GM12874 (cell line): Measurements from ENCODE around the gene RIPPLY1.

ENCODE experiments used
- CTCF ChIP-seq: IDR thresholded peaks from 2 replicates; pipeline ENCODE4 v1.5.1; 2011; ENCODE audit warnings: low read depth, mild to moderate bottlenecking, control low read depth, low read length, moderate library complexity; ENCODE audit not compliant: insufficient read depth

Gene RIPPLY1

GRCh38 chrX:106931831-106932491 lies 28.8 kb upstream of the RIPPLY1 start:
- no peak for TF ChIP-seq CTCF

GRCh38 chrX:106928227-106928626 lies 25.1 kb upstream of the RIPPLY1 start:
- no peak for TF ChIP-seq CTCF

GRCh38 chrX:106927700-106928099 lies 24.6 kb upstream of the RIPPLY1 start:
- TF ChIP-seq CTCF, result no peak

GRCh38 chrX:106927023-106927422 lies 23.9 kb upstream of the RIPPLY1 start:
- no peak for TF ChIP-seq CTCF

- TF ChIP-seq CTCF, result no peak
Measured at GRCh38 chrX:106921637-106922036, 18.5 kb upstream of the RIPPLY1 start.

GRCh38 chrX:106919932-106920452 lies 16.9 kb upstream of the RIPPLY1 start, which contains the start of gene CLDN2:
Gene CLDN2 (plus strand): TSS chrX:106920402. CDS start chrX:106928229, 7,827 bp downstream.
- TF ChIP-seq CTCF, result no peak

- TF ChIP-seq CTCF, result no peak
Measured at GRCh38 chrX:106917830-106918500, 14.8 kb upstream of the RIPPLY1 start.
